PC-9 (cell line): ENCODE measurements around the gene PSMB9. TPM values are rescaled to one million over a fixed set of nuclear protein-coding genes. Genes with fewer than 3 reads are reported as not detected.

Experiments used
- BruUV-seq: library from RNA; stranded (reverse); fragments of 400-500 nt; replicated peaks from 2 replicates; lab custom pipeline; 2021; lab: Mats Ljungman, UMichigan
- CTCF ChIA-PET: fragments of 300-600 bp; sonication (Branson Sonifier 250); formaldehyde crosslinking; loops from one replicate; lab custom pipeline; 2022; ENCODE audit warnings: antibody characterized with exemption; lab: Charles Lee
- POLR2A ChIA-PET: fragments of 300-600 bp; sonication (Branson Sonifier 250); formaldehyde crosslinking; loops from one replicate; lab custom pipeline; 2022; ENCODE audit warnings: antibody characterized with exemption; ENCODE audit not compliant: unreplicated experiment; lab: Charles Lee
- DNase-seq, 2 experiments: peaks; one replicate each; pipeline versions ENCODE4 v3.0.0 to v3.0.0-alpha.2; 2015 to 2022; ENCODE audit warnings: mixed read lengths in 1 of 2
- H2AFZ ChIP-seq: fragments of 200-600 bp; sonication (generic); 2 replicates; pipeline ENCODE4 v1.8.1; 2017; ENCODE audit warnings: antibody characterized with exemption
- H3F3A ChIP-seq: fragments of 200-600 bp; sonication (generic); 2 replicates; pipeline ENCODE4 v1.8.1; 2017; ENCODE audit warnings: antibody characterized with exemption, mild to moderate bottlenecking, low read depth; ENCODE audit not compliant: insufficient read depth
- H3K27ac ChIP-seq: fragments of 200-600 bp; sonication (generic); 2 replicates; pipeline ENCODE4 v1.6.1; 2016; ENCODE audit warnings: mixed run types
- H3K27me3 ChIP-seq: fragments of 200-600 bp; sonication (generic); 2 replicates; pipeline ENCODE4 v1.6.1; 2016; ENCODE audit warnings: low read depth, mixed run types; ENCODE audit not compliant: insufficient read depth
- H3K36me3 ChIP-seq: fragments of 200-600 bp; sonication (generic); 2 replicates; pipeline ENCODE4 v1.6.1; 2016; ENCODE audit warnings: low read depth, mixed run types
- H3K4me1 ChIP-seq: fragments of 200-600 bp; sonication (generic); replicated peaks from 2 replicates; pipeline ENCODE4 v1.6.1; 2016; ENCODE audit warnings: mixed run types; ENCODE audit not compliant: insufficient read depth
- H3K4me2 ChIP-seq: fragments of 200-600 bp; sonication (generic); 2 replicates; pipeline ENCODE4 v1.6.1; 2017; ENCODE audit warnings: mixed run types
- H3K4me3 ChIP-seq: fragments of 200-600 bp; sonication (generic); 2 replicates; pipeline ENCODE4 v1.6.1; 2016; ENCODE audit warnings: mixed run types
- H3K79me2 ChIP-seq: fragments of 200-600 bp; sonication (generic); 2 replicates; pipeline ENCODE4 v1.6.1; 2017; ENCODE audit warnings: low read depth, mixed run types
- H3K9me2 ChIP-seq: fragments of 200-600 bp; sonication (generic); 2 replicates; pipeline ENCODE4 v1.8.1; 2017; ENCODE audit warnings: mild to moderate bottlenecking; ENCODE audit not compliant: insufficient read depth
- H3K9me3 ChIP-seq: fragments of 200-600 bp; sonication (generic); 2 replicates; pipeline ENCODE4 v1.8.1; 2016; ENCODE audit warnings: low read depth; ENCODE audit not compliant: insufficient read depth
- H4K20me1 ChIP-seq: fragments of 200-600 bp; sonication (generic); 2 replicates; pipeline ENCODE4 v1.8.1; 2017; ENCODE audit not compliant: insufficient read depth
- EZH2 ChIP-seq: fragments of 200-600 bp; sonication (generic); IDR thresholded peaks from 2 replicates; pipeline ENCODE4 v1.8.0; 2017; ENCODE audit warnings: antibody characterized with exemption, low read depth
- intact Hi-C: fragments of 100-400 bp; cut with micrococcal nuclease; formaldehyde crosslinking; loops from one replicate; pipeline ENCODE4 v1.10.0; 2022; ENCODE audit not compliant: unreplicated experiment
- total RNA-seq: library from RNA; stranded (reverse); gene quantifications from 2 replicates; pipeline ENCODE4 v1.2.3, GENCODE V29; 2021
- TF ChIP-seq, protein P1 (sequence below): fragments of 200-600 bp; sonication (generic); conservative IDR thresholded peaks from 2 replicates; pipeline ENCODE4 v1.6.1; 2017; ENCODE audit warnings: mixed run types, antibody characterized with exemption, mild to moderate bottlenecking, moderate library complexity

The PSMB9 gene
- total RNA-seq, 1 experiment from 2014 or later: 37.6 TPM

- Histone ChIP-seq H3K27ac (no peak overlapping the region), H4K20me1 (no peaks in the 10 kb centered on the region), H3K4me1 (peaks cover 8% of the 10 kb centered on the region), H3K36me3 (no peaks in the 10 kb centered on the region), H3K27me3 (no peaks in the 10 kb centered on the region), H3K4me3 (peak overlapping the region; percentile 87; the same call in 1 of the 2 replicates), H3F3A (no peaks in the 10 kb centered on the region), H2AFZ (peak overlapping the region; percentile 90), H3K9me3 (no peaks in the 10 kb centered on the region), H3K4me2 (peak overlapping the region; percentile 89), H3K9me2 (no peaks in the 10 kb centered on the region), H3K79me2 (no peaks in the 10 kb centered on the region)
- CTCF ChIA-PET: interaction anchor here (0.7 to 1.5 kb wide), 3 partner anchors 14 to 117 kb away, joined by 3 to 47 read pairs (median 6); partner anchors contain the start of gene TAP2
- POLR2A ChIA-PET: no interaction called here
- intact Hi-C loops: no loop called here
- no peak for TF ChIP-seq EZH2
- TF ChIP-seq, protein P1, sequence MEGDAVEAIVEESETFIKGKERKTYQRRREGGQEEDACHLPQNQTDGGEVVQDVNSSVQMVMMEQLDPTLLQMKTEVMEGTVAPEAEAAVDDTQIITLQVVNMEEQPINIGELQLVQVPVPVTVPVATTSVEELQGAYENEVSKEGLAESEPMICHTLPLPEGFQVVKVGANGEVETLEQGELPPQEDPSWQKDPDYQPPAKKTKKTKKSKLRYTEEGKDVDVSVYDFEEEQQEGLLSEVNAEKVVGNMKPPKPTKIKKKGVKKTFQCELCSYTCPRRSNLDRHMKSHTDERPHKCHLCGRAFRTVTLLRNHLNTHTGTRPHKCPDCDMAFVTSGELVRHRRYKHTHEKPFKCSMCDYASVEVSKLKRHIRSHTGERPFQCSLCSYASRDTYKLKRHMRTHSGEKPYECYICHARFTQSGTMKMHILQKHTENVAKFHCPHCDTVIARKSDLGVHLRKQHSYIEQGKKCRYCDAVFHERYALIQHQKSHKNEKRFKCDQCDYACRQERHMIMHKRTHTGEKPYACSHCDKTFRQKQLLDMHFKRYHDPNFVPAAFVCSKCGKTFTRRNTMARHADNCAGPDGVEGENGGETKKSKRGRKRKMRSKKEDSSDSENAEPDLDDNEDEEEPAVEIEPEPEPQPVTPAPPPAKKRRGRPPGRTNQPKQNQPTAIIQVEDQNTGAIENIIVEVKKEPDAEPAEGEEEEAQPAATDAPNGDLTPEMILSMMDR: no peak
- no peak for DNase-seq
- no TSS peak for BruUV-seq
Observed at GRCh38 chr6:32852018-32852843, 1.8 kb upstream of the PSMB9 start.

DNA sequence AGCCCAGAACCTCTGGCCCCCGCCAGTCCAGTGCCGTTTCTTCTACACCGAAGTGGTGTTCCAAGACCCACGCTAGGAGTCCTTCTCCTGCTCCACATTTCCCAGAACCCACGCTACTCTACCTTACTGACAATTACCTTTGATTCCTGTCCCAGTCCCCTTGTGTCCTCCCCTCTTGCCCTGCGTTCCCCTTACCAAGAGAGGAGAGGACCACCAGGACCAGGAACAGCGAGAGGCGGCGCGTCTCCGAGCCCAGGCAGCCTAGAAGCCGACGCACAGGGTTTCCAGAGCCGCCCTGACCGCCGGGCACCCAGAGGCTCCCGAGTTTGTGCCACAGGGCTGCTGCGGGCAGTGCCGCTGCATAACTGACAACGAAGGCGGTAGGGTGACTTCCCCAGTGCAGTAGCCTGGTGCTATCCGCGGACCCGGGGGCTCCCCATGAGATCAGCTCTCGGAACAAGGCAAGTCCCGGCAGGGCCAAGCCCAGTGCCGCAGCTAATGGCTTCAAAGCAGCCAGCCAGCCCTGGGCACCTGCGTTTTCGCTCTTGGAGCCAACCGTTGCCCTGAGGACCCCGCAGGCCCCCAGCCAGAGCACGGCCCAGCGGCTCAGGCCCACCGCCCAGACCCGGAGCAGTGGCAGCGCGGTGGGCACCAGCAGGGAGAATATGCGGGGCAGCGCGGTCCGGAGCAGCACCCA, 1.0 kb upstream of the PSMB9 start:
- no peaks in the 10 kb centered on the region for H4K20me1 ChIP-seq
- H3K36me3 ChIP-seq: no peaks in the 10 kb centered on the region
- H3K4me1 ChIP-seq: peaks cover 8% of the 10 kb centered on the region
- BruUV-seq: TSS peak; percentile 53
- TF ChIP-seq, protein P1: no peak
- no peak for TF ChIP-seq EZH2
- intact Hi-C loops: loop anchor here (1.0 kb wide), 2 partner anchors 9 to 15 kb away; partner anchors contain the start of genes PSMB8 and TAP2
- DNase-seq: peak in 1 of 2 experiments; percentile 42
- ChIA-PET POLR2A (interaction anchor here (0.6 to 0.9 kb wide), 4 partner anchors 8 to 1114 kb away, joined by 3 to 10 read pairs (median 4); no protein-coding TSS in a partner anchor), CTCF (interaction anchor here (0.6 to 1.5 kb wide), 7 partner anchors 8 to 399 kb away, joined by 3 to 47 read pairs (median 6); partner anchors contain the start of gene TAP2)
- H3F3A ChIP-seq: no peaks in the 10 kb centered on the region
- H3K9me3 ChIP-seq: no peaks in the 10 kb centered on the region
- no peaks in the 10 kb centered on the region for H3K27me3 ChIP-seq
- H3K79me2 ChIP-seq: no peaks in the 10 kb centered on the region
- peak overlapping the region; percentile 87 for H3K4me3 ChIP-seq
- H3K4me2 ChIP-seq: peak overlapping the region; percentile 89
- H3K9me2 ChIP-seq: no peaks in the 10 kb centered on the region
- H3K27ac ChIP-seq: no peak overlapping the region
- H2AFZ ChIP-seq: peak overlapping the region; percentile 90
